Esophagus squamous epithelium (tissue), 4 donors: ENCODE results near the gene SLC30A5.

Experiments
- CTCF ChIP-seq, 6 experiments: fragments of 450-650 bp in 4 of 6; fragments of 200-600 bp in 2 of 6; sonication (generic) in 2 of 6; IDR thresholded peaks; one replicate each; pipeline ENCODE4 v1.5.1; 2016 to 2019; ENCODE audit warnings: antibody characterized with exemption in 6 of 6, mild to moderate bottlenecking in 4 of 6, moderate library complexity in 4 of 6
- POLR2A ChIP-seq, 4 donors: fragments of 450-650 bp; IDR thresholded peaks; one replicate each; pipeline ENCODE4 v1.6.1; 2017; ENCODE audit warnings: antibody characterized with exemption in 4 of 4, mild to moderate bottlenecking in 4 of 4, moderate library complexity in 3 of 4

GRCh38 chr5:69140827-69141226, 47.0 kb downstream of the SLC30A5 start:
- TF ChIP-seq CTCF (IDR thresholded peaks at IDR 0.05), result no peak
- no peak for TF ChIP-seq POLR2A (IDR thresholded peaks at IDR 0.05)
